GM03348 (cell line): ENCODE results near the gene SAE1.

ENCODE experiments used
- DNase-seq: peaks from one replicate; pipeline ENCODE4 v3.0.0; 2012; ENCODE audit warnings: low spot score

SAE1 gene

DNA sequence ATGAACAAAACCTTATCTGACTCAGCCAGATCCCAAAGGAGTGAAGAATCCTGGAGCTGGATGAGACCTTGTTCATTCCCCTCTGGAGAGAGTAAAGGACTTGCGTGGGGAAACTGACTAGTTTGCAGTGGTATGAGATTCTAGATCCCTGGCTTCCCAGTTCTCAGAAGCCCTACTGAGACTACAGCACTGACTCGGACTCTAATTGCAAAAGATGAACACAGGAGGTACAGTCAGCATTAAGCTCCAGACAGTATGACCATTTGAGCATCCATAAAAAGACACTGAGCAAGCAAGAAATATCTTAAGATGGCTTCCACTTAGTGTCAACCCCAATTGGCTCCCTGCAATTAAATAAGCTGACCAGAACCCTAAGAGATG, 23.8 kb upstream of the SAE1 start:
- peak; percentile 50 for DNase-seq

DNA sequence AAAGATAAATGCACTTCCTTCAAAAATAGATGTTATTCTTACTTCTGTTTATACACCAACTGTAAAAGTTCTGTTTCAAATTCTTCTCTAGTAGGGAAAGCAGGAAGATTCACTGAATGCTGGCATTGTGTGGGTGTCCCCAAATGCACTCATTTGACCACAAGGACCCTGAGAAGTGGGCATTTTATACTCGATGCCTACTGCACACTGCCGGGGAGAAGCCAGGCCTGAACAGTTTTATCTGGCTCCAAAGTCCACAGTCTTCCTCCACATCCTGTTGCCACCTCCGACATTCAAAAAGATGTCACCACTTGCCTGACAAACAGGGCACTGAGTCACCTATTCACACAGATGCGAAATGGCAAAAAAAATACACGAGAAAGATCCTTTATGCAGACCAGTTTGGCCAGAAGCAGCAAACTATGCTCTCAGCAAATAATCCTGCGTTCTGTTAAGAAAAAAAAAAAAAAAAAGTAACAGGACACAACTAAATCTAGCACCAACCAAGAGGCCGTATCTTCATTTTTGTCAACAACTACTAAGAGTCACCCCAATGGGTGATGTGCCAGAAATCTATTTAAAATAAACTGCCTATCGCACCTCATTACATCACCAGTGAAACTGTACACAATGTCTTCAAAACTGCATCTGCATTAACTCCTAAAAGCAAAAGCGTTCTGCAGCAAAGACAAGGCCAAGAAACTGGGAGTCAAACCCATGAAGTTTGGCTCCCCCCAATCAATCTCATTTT, 23.3 kb upstream of the SAE1 start:
- no peak for DNase-seq

DNA sequence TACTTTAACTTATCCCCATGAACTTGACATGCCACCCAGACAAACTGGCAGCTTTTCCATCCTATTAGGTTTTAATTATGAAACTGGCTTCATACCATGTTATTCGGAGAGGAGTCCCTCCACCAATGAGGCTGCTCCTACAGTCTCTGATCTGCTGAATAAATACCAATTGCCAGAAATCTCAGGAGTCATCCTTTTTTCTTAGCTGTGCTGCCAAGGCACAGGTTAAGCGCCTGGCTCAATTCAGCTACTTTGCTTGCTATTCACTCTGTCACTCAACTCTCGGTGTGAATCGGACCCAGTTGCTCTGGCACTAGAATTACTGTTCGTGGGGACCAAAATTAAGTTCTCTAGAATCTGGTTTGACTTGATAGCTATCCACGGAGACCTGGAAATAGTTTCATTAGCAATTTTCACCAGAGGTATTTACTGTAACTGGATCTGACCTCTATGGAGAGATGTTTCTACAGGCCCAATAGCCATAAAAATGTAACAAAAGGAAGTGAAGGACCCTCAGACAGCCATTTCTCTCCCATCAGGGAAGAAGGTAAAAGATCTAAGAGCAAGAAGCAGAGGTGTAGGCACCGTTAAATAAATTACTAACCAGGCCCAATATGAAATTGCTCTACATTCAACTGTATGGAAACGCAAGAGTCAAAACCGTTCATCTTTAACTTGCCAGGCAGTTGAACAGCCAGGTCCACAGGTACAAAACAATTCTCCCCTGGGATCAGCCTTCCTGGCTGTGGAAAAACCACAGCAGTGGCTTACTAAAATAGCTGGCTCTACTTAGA, 22.5 kb upstream of the SAE1 start:
- no peak for DNase-seq

DNA sequence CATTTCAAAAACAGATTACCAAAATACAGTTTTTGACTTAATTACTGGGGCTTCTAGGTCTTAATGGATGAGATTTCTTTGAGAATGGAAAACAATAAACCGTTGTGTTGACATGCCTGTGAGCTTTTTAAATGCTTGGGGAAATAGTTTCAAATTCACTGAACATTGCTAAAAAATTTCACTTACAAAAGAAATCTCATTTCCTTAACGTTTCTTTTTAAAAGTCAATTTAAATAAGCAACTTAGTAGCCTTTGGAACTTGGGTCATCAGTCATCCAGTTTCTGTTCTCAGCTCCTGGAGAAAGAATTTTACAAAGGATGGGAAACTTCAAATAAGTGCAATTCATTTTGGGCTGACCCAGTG, 21.5 kb upstream of the SAE1 start:
- DNase-seq = no peak

DNA sequence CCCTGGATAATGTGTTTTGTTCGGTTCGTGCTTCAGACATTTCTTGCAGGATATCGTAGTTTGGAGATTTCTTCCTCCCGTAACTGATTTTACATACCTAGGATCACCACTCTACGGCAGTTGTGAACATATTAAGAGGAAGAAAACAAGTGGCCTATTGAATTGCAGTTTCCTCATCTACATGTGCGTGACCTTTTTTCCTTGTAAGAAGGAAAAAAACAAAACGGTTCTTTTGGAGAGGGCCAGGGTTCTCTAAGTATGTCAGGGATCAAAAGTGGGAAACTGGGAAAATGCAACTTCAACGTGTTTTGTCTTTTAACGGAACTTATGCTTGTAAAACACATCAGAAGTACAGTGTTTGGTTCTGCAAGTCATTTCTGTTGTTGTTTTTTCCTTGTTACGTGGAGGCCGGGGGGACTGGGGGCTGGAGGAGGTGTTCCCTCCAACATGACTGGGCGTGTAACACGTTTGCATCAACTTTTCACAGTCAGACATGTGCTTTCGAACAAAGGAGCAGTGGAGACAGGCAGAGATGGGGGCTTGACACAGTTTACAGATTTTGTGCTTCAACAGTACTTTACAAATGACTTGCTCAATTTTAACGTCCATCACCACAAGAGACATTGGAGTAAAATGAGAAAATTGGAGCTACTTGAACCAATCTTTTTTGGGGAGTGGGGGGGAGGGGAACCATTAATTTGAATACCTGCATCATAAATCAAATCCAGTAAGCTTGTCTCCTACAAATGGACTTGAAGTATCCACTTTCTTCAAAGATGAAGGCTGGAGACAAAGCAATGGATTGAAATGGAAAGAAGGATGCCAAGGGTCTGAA, 20.9 kb upstream of the SAE1 start:
- DNase-seq = no peak

DNA sequence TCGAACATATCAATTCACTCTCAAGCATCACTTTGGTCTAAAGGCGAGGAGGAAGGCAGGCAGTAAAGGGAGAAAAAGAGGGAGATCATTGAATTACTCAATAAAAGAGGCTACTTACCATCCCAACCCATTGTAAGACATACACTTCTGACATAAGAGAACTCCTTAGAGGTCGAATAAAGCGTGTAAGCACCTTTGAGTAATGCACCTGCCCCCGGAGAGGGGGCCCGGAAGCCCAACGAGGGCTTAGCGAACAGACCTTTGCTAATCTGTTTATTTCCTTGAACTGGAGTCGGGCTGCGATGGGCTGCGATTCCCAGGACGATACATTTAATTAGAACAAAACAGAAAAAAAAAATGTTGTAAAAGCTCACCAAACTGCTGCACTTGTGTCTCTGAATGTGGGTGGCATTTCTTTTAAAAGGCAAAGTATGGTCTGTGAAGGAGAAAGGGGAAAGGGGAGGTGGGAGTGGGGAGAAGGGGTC, 20.1 kb upstream of the SAE1 start:
- no peak for DNase-seq

DNA sequence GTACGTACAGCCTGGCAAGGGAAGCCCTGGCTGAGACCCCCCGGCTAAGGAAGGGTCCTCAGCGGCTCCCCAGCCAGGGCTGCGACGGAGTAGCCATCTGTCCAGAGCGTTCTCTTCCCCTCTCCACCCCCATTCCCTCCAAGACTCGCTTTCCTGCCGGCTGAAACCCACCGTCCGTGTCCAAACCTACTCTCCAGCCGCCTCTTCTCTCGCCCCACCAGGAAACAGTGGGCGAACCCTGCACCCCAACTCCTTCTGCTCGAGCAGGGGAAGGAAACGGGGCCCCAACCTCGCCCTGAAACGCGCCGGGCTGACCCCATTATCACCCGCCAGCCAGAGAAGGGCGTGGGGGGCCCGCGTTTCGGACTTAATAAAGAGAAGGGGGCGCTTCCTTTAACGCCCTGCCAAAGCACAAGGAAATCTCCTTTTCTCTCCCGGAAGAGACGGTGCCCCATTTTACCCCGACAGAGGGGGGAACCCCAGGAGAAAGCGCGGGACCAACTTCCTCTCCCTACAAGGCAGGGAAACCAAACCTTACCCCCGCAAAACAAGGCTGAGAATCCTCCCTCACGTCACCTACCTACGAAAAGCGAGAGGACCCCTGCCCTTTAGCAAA, 19.5 kb upstream of the SAE1 start:
- DNase-seq = no peak

DNA sequence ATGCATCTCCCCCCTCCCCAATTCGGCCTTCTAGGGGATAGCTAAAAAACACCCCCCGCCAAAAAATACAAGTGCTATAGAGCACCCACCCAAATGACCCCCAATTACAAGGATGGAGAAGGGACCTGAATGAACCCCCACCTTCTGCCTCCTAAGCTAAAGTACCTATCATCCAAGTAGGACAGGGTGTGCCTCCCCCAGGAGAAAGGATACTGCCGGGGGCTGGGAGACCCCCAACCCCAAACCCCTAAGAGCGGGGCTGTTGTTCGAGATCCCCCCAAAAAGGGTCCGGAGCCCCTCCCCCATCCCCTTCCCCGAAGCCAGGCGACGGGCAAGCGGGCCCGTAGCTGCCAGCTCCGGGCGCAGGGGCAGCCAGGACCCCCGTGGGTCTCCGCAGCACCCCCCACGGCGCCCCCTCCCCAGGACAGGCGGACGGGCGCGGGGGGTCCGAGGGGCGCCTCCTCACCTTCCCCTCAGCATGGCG, 18.9 kb upstream of the SAE1 start:
- DNase-seq = no peak

DNA sequence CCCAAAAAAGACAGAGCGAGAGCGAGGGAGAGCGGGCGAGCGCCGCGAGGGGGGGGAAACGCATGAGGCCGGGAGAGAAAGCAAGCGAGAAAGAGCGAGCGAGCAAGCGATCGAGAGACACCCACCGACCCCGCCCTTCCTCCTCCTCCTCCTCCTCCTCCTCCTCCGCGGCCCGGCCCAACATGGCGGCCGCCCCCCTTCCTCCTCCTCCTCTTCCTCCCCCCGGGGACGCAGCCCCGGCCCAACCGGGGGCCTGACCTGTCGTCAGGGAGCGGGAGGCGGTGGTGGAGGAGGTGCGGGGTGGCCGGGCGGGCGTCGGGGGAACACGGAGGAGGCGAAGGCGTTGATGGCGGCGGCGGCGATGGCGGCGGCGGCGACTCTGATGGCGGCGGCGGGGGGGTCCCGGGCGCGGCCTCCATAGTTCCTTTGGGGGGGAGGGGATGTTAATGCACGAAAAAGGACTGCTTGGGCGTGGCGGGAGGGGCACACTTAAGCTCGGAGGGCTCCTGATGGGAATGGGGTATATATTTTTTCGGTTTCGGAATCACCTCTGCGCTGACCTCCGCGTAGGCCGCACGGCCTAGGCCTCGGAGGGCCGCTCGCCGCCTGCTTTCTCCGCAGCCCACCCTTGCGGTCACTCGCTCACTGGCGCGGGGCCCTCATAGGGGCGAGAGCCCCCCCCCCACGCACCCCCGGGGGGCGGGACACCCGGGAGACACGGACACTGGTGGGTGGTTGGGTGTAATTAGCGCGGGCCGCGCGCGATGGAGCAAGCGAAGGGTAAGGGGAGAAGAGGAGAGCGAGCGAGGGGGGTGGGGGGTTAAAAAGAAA, 18.3 kb upstream of the SAE1 start:
- DNase-seq = peak; percentile 89

DNA sequence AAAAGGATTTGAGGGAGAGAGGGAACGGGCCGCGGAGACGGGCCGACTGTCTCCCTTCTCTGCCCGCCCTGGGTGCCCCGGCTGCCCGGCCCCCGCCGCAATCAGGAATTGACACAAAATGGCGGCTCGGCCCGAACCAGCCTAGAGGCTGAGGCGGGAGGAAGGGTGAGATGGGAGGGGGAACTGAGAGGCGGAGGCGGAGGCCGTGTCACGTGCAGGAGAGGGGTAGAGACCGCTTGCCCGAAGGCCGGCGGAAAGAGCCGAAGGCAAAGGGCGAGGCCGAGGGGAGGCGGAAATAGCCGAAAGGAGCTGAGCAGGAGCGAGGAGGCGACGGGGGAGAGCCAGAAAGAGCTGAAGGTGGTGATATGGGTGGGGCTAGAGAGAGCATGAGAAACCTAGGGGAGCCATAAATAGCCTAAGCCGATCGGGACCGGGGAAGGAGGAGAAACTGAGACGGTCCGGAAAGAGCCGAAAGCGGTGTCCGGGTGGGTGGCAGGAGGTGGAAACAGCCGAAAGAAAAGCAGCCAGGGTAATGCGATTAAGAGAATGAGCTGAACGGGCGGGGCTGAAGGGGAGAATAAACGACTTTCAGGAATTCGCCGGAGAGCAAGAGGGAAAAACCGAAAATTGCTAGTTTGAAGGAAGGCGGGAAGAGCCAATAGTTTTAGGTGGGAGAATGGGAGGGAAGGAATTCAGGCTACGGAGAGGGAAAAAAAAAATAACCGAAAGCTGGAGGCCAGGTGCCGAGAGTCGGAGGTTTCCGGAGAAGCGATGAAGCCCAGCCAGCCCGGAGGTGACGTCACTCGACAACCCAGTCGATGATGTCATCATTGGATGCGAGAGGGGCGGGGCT, 17.4 kb upstream of the SAE1 start, which contains the start of gene ZC3H4:
TSS of gene ZC3H4 (minus strand) at position 780 of the 853 bp plus-strand sequence. CDS start 1,192 bp downstream, outside the sequence.
- DNase-seq = peak; percentile 97

DNA sequence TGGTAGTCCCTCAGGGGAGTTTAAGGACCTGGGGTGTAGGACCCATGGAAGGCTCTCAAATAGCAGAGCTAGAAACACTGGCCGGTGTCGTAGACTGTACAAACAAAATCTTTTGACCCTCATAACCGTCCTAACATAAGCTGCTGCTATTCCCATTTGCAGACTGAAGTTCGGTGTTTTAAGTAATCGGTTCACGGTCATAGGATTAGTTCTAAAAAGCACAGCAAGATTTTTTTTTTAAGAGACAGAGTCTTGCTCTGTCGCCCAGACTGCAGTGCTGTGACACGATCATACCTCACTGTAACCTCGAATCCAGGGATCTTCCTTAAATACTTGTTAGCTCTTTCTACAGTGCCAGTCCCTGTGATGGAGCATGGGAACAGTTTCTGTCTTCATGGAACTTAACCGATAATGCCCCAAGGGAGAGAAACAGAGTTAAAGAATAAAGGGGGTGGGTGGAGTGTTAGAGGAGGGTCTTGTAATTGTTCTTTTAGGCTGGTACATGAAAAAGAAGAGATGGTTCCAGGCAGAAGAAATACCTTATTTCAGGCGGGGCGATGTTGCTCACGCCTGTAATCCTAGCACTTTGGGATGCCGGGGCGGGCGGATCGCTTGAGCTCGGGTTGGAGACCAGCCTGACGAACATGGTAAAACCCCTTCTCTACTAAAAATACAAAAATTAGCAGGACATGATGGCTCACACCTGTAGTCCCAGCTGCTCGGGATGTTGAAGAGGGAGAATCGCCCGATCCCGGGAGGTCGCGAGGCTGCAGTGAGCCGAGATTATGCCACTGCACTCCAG, 16.6 kb upstream of the SAE1 start:
- DNase-seq = no peak

DNA sequence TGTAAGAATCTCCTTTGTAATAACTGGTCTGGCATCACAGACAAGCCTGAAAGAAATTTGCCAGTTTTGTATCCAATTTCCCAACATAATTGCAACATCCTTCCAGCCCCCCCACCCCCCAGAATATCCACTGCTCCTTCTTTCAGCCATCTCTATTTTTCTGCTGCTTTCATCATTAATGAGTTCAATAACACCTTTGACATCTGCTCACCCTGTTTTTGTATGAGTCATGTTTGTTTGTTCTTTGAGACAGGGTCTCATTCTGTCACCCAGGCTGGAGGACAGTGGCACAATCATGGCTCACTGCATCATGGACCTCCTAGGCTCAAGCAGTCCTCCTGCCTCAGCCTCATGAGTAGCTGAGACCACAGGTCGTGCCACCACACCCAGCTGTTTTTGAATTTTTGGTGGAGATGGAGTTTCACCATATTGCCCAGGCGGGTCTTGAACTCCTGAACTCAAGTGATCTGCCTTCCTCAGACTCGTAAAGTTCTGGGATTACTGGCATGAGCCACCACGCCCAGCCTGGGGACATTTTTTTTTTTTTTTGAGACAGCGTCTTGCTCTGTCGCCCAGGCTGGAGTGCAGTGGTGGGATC, 10.1 kb upstream of the SAE1 start:
- DNase-seq = no peak

DNA sequence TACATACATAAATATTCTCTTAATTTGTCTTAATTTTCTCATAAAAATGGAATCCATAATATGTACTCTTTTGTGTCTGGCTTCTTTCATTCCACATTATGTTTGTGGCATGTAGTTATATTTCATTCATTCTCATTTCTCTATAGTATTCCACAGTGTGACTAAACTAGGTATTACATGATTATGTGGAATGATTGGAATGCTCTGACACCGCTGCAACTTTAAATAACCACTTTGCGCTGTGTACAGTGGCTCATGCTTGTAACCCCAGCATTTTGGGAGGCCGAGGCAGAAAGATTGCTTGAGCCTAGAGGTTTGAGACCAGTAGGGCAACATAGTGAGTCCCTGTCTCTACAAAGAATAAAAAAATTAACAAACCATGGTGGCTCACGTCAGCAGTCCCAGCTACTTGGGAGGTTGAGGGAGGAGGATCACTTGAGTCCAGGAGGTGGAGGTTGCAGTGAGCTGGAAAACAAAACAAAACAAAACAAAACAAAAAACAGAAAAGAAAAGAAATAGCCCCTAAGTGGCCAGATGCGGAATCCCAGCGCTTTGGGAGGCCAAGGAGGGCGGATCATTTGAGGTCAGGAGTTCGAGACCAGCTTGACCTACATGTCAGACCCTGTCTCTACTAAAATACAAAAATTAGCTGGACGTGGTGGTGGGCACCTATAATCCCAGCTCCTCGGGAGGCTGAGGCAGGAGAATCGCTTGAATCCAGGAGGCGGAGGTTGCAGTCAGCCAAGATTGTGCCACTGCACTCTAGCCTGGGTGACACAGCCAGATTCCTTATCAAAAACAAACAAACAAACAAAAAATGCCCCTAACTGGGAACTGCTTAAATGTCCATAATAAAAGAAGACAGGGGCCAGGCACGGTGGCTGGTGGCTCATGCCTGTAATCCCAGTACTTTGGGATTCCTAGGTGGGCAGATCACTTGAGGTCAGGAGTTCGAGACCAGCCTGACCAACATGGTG, 8.0 kb upstream of the SAE1 start:
- DNase-seq = peak; percentile 58

DNA sequence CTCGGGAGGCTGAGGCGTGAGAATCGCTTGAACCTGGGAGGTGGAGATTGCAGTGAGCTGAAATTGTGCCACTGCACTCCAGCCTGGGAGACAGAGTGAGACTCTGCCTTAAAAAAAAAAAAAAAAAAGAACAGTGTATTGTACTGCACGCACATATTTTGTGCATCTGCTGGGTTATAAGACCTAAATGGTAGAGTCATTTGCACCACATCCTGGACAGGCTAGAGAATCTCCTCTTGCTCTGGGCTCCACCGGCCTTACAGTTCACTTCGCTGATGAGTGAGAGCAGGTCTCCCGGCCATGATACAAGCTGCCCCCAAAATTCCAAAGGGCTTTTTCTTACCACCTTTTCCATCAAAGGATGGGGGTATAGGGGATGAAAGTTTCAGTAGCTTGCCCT, 7.2 kb upstream of the SAE1 start:
- DNase-seq = no peak

DNA sequence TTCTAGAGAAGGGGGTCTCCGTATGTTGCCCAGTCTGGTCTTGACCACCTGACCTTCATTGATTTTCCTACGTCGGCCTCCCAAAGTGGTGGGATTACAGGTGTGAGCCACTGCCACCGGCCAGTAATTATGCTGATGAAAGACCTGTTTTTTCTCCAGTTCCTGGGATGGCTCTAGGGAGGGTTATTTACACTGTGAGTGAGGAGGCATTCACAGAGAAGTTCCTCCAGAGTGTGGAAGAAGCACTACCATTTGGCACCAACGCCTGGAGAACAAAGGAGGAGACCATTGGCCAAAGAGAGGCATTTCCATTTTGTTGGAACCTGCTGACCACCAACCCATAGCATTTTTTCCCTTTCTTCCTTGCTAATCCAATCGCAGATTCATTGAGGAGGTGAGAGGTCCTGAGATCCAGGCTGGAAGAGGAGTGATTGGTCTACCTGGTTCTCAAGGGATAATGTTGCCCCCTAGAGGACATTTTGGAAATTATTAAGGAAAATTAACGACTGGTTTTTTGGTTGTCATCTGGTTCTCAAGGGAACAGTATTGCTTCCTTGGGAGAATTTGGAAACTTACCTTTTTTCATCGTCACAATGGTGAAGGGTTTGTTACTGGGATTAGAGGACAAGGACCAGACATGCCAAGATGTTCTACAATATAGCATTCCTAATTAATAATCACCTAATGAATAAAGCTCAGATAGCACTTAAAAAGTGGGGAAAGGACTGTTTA, 5.5 kb upstream of the SAE1 start:
- DNase-seq = peak; percentile 73

DNA sequence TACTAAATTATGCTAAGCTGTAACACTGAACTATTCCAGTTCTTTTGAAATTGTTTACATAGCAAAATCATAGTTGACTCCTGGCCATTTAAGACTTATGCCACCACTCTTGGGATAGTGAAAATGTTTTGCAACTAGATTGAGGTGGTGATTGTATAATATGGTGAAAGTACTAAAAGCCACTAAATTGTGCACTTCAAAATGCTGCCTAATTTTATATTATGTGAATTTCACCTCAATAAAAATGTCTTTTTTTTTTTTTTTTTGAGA, 5.0 kb upstream of the SAE1 start:
- no peak for DNase-seq

DNA sequence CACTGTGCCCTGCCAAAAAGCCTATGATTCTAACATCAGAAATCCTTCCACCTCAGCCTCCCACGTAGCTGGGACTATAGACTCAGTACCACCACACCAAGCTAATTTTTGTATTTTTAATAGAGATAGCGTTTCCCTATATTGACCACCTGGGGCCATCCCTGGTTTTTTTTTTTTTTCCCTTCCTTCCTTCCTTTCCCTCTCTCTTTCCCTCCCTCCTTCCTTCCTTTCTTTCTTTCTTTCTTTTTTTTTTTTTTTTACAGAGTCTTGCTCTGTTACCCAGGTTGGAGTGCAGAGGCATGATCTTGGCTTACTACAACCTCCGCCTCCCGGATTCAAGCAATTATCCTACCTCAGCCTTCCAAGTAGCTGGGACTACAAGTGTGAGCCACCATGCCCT, 1.1 kb upstream of the SAE1 start:
- no peak for DNase-seq
